Activated naive CD8-positive, alpha-beta T cell treated with anti-CD3 and anti-CD28 coated beads, Interleukin-2, amount 50 U/mL, for 16 hours (primary cell): ENCODE results near the gene KIAA0040.

Experiments used
- DNase-seq: peaks from one replicate; pipeline ENCODE4 v3.0.0-alpha.2; 2020; ENCODE audit warnings: low read depth, low spot score

KIAA0040 gene

GRCh38 chr1:175171036-175171913 is 21.3 kb downstream of the KIAA0040 start:
- DNase-seq, result no peak

- DNase-seq, result no peak
Measured at GRCh38 chr1:175169286-175170018, 23.1 kb downstream of the KIAA0040 start.

GRCh38 chr1:175168782-175169181 is 23.8 kb downstream of the KIAA0040 start:
- no peak for DNase-seq

- no peak for DNase-seq
Measured at GRCh38 chr1:175167861-175168260, 24.7 kb downstream of the KIAA0040 start.

GRCh38 chr1:175166746-175167145 is 25.8 kb downstream of the KIAA0040 start:
- DNase-seq, result no peak

- no peak for DNase-seq
Measured at GRCh38 chr1:175164751-175165150, 27.8 kb downstream of the KIAA0040 start.

- no peak for DNase-seq
Measured at GRCh38 chr1:175163702-175164101, 28.9 kb downstream of the KIAA0040 start.

- no peak for DNase-seq
Measured at GRCh38 chr1:175162955-175163354, 29.6 kb downstream of the KIAA0040 start.

- DNase-seq, result no peak
Measured at GRCh38 chr1:175158170-175158591, 34.4 kb downstream of the KIAA0040 start.

- DNase-seq, result no peak
Measured at GRCh38 chr1:175157200-175157599, 35.4 kb downstream of the KIAA0040 start.

- DNase-seq, result no peak
Measured at GRCh38 chr1:175155936-175156335, 36.6 kb downstream of the KIAA0040 start.

GRCh38 chr1:175155473-175155856 is 37.1 kb downstream of the KIAA0040 start:
- no peak for DNase-seq

- DNase-seq, result peak; percentile 53
Measured at GRCh38 chr1:175154629-175155472, 37.7 kb downstream of the KIAA0040 start.

- peak; percentile 39 for DNase-seq
Measured at GRCh38 chr1:175152006-175152652, 40.4 kb downstream of the KIAA0040 start.

GRCh38 chr1:175150596-175151319 is 41.8 kb downstream of the KIAA0040 start:
- DNase-seq, result no peak

- DNase-seq, result no peak
Measured at GRCh38 chr1:175148068-175148467, 44.5 kb downstream of the KIAA0040 start.

GRCh38 chr1:175147569-175147968 is 45.0 kb downstream of the KIAA0040 start:
- no peak for DNase-seq

- peak; percentile 42 for DNase-seq
Measured at GRCh38 chr1:175146529-175147213, 45.9 kb downstream of the KIAA0040 start.

GRCh38 chr1:175145899-175146528 is 46.6 kb downstream of the KIAA0040 start:
- no peak for DNase-seq

GRCh38 chr1:175138579-175138978 is 54.0 kb downstream of the KIAA0040 start:
- DNase-seq, result no peak
